HG02763 (cell line): ENCODE results near the gene PSME2.

Source experiments
- ATAC-seq: cut with Tn5 transposase; IDR thresholded peaks from one replicate; pipeline ENCODE4 v1.9.1; 2021; ENCODE audit warnings: mild to moderate bottlenecking, moderate library complexity; ENCODE audit not compliant: unreplicated experiment

PSME2 gene

GRCh38 chr14:24136684-24137528 lies 9.5 kb downstream of the PSME2 start:
- no peak for ATAC-seq

DNA sequence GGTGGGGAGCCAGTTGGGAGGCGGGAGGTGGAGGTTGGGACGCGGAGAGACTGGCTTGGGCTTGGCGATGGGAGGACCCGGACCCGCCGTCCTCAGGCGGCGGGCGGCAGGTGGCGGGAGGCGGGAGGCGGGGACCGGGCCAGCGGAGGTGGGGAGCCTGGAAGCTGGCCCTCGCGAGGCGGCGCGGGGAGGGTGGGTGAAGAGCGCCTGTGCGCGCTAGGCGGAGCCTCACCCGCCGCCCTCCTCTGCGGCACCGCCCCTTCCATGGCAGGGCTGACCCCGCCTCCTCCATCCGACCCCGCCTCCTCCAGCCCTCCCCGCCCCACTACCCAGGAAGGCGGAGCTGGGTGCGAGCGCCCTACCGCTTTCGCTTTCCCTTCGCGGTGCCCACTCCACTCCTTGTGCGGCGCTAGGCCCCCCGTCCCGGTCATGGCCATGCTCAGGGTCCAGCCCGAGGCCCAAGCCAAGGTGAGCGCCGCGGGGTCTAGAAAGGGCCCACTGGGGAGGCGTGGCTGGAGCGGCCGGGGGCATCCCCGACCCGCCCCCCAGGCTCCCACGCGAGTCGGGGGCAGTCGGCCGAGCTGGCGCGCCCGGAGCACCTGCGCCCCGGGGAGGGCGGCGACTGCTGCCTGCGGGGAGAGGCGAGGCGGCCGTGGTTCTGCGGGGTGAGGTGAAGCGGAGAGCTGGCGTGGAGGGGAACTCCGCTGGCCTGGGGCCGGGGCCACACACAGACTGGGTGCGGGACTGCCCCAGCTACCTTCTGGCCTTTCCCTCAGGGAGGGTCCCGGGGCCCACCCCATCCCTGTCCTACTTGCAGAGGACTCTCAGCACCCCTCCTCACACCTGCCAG lies 10.4 kb downstream of the PSME2 start, which contains the start of gene PSME1:
TSS of gene PSME1 (plus strand) at position 361 of the 850 bp plus-strand sequence. CDS start at position 430, 69 bp downstream.
- peak; percentile 85 for ATAC-seq

DNA sequence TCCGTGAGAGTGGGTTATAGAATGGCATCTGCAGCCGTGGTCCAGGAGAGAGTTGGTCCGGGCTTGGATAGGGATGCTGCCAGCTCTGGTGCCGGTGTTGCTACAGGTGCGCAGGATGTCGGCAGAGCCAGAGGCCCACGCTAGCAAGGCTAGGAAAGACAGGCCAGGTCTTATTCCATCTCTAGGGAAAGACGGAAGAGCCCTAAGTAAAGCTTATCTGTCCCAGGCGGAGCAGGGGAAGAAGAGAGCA lies 10.9 kb downstream of the PSME2 start:
- no peak for ATAC-seq

DNA sequence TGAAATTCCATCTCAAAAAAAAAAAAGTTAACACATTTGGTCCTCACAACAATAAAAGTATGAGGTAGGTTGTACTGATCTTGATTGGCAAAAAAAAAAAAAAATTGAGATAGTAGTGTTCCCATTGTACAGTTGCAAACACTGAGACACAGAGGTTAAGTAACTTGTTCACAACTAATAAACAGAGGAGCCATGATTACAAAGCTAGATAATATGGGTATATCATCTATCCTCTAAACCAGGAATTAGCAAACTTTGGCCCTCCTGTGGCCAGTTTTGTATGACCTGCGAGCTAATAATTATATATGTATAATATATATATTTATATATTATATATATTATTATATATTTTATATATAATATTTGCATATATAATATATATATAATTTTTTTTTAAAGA lies 12.7 kb downstream of the PSME2 start:
- no peak for ATAC-seq

DNA sequence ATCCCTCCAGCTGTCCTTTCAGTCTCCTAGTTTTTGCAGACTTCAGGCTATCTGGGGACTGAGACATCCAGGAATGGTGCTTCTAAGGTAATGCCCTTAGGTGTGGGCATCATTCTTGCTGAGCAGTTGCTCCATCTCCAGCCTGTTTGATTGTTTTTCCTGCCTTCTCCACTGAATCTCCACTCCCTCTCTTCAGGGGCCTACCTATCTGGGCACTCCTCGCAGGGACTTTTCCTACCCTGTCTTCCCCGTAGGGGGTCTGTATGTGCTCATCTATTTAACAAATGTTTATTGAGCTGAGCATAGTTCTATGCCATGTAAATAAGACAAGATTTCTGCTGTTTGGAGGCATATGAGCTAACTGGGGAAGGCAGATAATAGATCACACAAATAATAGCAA lies 13.4 kb downstream of the PSME2 start:
- no peak for ATAC-seq

GRCh38 chr14:24132061-24132685 lies 14.2 kb downstream of the PSME2 start:
- ATAC-seq = no peak

- no peak for ATAC-seq
These were observed 14.9 kb downstream of the PSME2 start for GRCh38 chr14:24131549-24131966.

GRCh38 chr14:24130717-24131548 lies 15.5 kb downstream of the PSME2 start:
- ATAC-seq = no peak

GRCh38 chr14:24130380-24130716 lies 16.1 kb downstream of the PSME2 start, which contains the start of gene FITM1:
TSS of gene FITM1 (plus strand) at chr14:24130659. CDS start at chr14:24131564, 905 bp downstream.
- no peak for ATAC-seq

GRCh38 chr14:24129410-24129998 lies 16.9 kb downstream of the PSME2 start:
- no peak for ATAC-seq

DNA sequence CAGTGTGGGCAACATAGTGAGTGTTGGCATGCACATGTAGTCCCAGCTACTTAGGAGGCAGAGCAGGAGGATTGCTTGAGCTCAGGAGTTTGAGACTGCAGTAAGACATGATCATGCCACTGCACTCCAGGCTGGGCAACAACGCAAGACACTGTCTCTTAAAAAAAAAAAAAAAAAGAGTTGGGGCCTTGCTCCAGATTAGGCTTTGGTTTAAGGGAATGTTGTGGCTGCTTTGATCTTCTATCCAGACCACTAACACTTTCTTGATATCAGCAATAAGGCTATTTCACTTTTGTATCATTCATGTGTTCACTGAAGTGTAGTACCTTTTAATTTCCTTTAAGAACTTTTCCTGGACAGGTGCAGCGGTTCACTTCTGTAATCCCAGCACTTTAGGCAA lies 18.7 kb downstream of the PSME2 start:
- ATAC-seq = no peak

DNA sequence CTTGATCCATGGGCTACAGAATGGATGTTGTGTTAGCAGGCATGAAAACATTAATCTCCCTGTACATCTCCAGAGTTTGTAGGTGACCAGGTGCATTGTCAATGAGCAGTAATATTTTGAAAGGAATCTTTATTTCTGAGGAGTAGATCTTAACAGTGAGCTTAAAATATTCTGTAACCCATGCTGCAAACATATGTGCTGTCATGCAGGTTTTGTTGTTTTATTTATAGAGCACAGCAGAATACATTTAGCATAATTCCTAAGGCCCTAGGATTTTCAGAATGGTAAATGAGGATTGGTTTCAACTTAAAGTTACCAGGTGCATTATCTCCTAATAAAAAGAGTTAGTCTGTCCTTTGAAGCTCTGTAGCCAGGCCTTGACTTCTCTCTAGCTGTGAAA lies 19.5 kb downstream of the PSME2 start:
- no peak for ATAC-seq

DNA sequence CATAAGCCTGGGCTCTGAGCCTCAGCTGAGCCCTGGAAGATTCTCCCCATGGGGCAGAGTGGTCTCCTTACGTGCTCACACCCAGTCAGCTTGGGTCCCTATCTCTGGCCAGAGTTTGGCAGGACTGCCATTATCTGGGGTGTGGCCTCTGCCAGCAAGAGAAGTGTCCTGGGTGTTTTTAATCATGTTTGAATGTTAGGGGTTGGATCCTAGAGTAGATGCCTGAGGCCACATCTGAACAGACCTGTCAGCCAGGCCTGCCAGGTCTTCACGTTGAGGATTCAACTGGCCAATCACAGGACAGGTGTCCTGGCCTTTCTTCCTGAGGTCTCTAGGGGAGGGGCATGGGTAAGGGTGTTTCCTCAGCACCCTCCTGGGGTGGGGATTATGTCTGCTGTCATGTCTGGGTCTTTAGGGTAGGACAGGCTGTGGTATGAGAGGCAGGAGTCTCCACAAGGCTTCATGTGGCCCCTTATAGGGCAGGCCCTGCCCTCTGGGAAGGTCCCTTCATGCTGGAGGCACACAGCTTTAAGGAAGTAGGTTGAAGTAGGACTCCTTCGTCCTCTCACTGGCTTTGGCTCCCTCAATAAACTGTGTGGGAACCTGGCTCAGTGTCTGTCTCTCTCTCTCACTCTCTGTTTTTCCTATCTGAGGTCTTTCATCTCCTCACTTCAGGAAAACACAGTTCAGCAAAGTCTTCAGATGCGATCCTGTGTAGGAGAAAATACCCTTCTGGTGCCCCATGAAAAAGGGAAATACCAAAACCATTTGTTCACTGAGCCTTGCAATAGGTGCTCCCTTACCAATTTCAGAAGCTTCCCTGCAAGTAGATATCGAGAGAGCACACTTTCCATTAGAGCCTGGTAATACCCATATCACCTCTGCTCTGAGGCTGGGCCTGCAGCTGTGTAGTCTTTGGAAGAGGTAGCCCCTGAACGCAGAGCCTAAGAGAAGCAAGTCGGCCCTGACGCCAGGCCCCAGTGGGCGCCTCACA lies 22.7 kb downstream of the PSME2 start:
- peak; percentile 44 for ATAC-seq

GRCh38 chr14:24122898-24123297 lies 23.5 kb downstream of the PSME2 start:
- no peak for ATAC-seq

DNA sequence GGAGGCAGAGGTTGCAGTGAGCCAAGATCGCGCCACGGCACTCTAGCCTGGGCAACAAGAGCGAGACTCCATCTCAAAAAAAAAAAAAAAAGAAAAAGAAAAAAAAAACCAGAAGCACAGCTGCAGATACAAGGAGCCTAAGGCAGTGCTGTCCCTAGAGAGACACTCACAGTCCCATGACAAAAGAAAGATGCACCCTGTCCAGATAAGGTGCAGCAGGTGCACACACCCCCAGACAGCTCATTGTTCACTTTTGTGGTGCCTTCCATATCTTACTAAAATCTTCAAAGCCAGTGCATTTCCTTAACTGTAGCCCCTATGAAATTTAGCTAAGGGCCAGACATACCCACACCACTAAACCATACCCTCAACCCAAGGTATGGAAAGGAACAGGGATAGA lies 24.0 kb downstream of the PSME2 start:
- no peak for ATAC-seq

- no peak for ATAC-seq
These were observed 25.2 kb downstream of the PSME2 start for GRCh38 chr14:24121210-24121609.

DNA sequence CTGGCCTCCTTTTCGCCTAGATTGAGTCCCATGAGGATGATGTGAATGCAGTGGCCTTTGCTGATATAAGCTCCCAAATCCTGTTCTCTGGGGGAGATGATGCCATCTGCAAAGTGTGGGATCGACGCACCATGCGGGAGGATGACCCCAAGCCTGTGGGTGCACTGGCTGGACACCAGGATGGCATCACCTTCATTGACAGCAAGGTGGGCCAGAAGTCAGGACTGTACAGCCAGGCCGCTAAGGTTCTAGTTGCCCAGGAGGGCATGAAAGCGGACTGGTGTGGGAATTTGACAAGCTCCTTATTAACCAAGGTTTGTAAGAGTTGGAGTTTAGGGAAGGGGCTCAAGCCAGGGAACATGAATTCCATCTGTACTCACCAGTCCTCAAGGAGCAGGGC lies 26.7 kb downstream of the PSME2 start:
- ATAC-seq = no peak

DNA sequence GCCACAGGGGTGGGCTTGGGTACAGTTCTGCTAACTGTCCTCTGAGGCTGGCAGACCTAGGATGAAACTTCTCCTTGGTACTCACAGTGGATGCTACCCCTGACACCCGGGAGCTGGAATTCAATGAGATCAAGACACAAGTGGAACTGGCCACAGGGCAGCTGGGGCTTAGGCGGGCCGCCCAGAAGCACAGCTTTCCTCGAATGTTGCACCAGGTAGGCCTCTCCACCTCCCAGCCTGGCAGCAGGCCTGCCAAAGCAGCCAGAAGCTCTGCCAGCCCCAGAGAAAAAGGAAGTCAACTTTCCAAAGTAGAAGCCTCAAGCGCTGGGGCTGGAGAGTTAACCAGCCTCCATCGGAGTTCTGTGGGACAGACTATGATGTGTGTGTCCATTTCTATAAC lies 29.2 kb downstream of the PSME2 start:
- ATAC-seq = no peak

DNA sequence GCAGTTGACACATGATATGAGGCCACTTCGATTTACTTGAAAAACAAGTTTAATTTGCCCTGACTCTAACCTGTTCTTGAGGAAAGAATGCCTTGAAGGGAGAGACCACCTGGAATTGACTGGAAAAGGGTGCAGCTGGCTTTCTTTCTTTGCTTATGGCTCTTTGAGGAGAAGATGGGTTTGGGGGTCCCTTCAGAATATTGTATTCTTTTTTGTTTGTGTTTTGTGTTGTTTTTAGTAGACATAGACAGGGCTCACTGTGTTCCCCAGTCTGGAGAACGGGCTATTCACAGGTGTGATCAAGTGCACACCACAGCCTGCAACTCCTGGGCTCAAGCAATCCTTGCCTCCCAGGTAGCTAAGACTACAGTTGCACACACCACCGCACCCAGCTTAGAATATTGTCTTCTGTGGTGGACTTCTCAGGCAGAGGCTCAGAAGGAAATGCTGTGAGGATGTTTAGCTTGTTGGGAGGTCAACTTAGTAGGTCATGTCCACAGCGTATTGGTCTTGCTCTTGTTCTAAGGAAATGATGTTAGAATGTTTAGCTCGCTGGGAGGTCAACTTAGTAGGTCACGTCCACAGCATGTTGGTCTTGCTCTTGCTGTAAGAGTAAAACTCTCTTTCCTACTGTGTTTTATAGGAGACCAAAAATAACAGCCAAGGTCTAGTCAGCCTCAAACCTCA lies 30.1 kb downstream of the PSME2 start:
- no peak for ATAC-seq
